ENCODE measurements around the gene CCL13.

The CCL13 gene

DNA sequence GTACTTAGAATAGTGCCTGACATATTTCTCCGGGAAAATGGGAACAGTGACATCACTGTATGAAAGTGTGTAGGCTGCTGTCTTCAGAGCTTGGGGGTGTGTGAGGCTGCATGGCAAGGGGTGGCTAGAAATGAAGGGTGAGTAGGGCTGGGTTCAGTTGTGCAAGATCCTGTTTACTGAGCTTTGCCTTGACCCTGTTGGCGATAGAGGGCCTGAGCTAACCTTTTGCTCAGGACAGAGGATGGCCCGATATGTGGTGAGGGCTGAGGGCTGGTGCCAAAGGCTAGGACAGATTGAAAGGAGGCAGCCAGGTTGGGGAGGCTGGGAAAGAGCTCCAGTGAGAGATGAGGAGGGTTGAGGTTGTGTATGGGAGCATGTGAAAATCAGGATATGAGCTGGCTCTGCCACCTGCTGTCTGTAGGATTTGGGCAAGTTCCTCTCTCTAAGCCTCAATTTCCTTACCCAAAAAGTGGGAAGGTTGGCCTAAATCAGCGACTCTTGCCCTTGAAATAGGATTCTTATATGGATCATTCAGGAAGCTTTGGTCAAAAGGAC is 12.7 kb downstream of the CCL13 start:
- no peak for DNase-seq (ENCODE audit: extremely low spot score)
- ChIA-PET POLR2A (no interaction called here), CTCF (interaction anchor here (1.2 kb wide), 1 partner anchor 168 kb away, joined by 3 read pairs; no protein-coding TSS in a partner anchor)
- no peak for TF ChIP-seq CTBP1 (IDR thresholded peaks at IDR 0.05; ENCODE audit: borderline replicate concordance)
- no peak for TF ChIP-seq FOXM1 (IDR thresholded peaks at IDR 0.05; ENCODE audit: borderline replicate concordance)
- TF ChIP-seq L3MBTL2 (conservative IDR thresholded peaks at IDR 0.05): no peak
- TF ChIP-seq LEF1 (IDR thresholded peaks at IDR 0.05; ENCODE audit: borderline replicate concordance): no peak
- TF ChIP-seq FOXA1 (IDR thresholded peaks at IDR 0.05): no peak
- TF ChIP-seq ZNF384 (IDR thresholded peaks at IDR 0.05): no peak
- TF ChIP-seq PKNOX1 (IDR thresholded peaks at IDR 0.05): no peak
- TF ChIP-seq SUZ12 (IDR thresholded peaks at IDR 0.05): no peak
- no peak for TF ChIP-seq FOXK2 (IDR thresholded peaks at IDR 0.05)
- no peak for TF ChIP-seq ARNT (IDR thresholded peaks at IDR 0.05)
- no peak for TF ChIP-seq SP1 (IDR thresholded peaks at IDR 0.05)
- TF ChIP-seq BHLHE40 (IDR thresholded peaks at IDR 0.05; ENCODE audit: borderline replicate concordance): no peak
- TF ChIP-seq NFRKB (IDR thresholded peaks at IDR 0.05): no peak
- TF ChIP-seq ELF4 (IDR thresholded peaks at IDR 0.05): no peak

DNA sequence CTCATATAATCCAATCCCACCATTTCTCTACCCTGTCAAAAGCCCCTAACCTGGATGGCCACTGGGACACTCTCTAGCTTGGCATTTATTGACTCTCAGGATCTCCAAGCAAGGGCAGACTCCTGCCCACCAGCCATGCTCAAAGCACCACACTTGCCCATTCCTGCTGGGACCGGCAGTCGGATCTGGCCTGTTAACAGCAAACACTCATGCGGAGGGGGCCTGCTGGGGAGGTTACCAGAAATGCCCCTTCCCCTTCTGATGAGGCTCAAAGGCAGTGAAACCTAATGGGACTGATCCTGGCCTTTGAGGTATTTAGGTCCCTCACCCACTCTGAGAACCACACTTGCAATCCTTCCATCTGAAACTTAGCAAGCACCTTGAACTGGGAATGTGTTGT is 13.3 kb downstream of the CCL13 start:
- ChIA-PET POLR2A (no interaction called here), CTCF (no interaction called here)
- TF ChIP-seq SUZ12 (IDR thresholded peaks at IDR 0.05) (no peak), HDGF (IDR thresholded peaks at IDR 0.05; ENCODE audit: borderline replicate concordance) (no peak), FOXM1 (IDR thresholded peaks at IDR 0.05; ENCODE audit: borderline replicate concordance) (no peak)
- DNase-seq (ENCODE audit: extremely low spot score): no peak

DNA sequence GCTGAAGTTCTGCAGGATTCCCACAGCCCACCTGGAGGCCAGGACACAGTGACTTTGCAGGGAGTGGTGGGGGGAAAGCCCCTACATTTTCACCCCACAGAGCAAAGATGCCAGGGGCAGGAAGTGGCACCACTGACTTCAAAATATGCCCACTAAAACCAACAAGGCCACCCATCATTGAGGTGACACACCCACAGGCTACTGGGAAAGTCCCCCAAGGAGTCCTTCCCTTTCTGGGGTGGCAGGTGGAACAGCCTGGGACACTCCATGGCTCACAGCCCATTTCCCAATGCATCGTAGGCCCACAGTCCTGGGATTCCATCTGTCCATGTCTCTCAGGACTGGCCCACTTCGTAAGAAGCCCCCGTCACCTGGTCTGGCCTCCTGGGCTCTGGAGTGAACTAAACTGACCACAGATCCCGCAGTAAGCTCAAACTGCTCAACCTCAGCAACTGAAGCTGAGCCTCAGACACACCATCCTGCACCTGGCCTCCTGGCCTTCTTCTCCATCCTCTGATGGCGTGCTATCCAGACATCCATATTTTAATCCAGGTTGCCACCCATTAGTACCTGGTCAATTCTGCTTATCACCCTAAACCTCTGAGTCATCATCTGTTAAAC is 14.2 kb downstream of the CCL13 start:
- CTCF ChIA-PET: interaction anchor here (2.6 kb wide), 1 partner anchor 9 kb away, joined by 9 read pairs; no protein-coding TSS in a partner anchor
- no peak for DNase-seq (ENCODE audit: extremely low spot score)
- POLR2A ChIA-PET: no interaction called here
- TF ChIP-seq ARNT (IDR thresholded peaks at IDR 0.05): no peak
- no peak for TF ChIP-seq LEF1 (IDR thresholded peaks at IDR 0.05; ENCODE audit: borderline replicate concordance)
- TF ChIP-seq L3MBTL2 (conservative IDR thresholded peaks at IDR 0.05): no peak

DNA sequence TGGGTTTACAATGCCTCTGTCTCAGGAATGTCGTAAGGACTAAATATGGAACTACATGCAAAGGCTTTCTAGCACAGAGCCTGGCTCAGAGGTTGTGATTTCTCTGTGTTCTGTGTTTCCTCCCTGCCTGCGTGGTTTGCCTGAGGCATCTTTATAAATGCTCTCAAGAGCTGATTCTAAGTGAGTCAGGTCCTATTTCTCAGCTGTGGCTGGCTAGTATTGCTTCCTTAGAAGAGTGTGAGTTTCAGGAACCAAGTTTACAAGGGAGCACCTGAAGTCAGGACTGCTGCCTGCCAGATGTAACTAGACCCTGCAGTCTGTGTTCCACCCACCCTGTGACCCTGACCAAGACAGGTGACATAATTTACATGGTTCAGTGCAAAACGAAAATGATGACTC is 14.7 kb downstream of the CCL13 start:
- CTCF ChIA-PET: interaction anchor here (2.6 kb wide), 1 partner anchor 9 kb away, joined by 9 read pairs; no protein-coding TSS in a partner anchor
- no peak for DNase-seq (ENCODE audit: extremely low spot score)
- no peak for TF ChIP-seq SUZ12 (IDR thresholded peaks at IDR 0.05)
- TF ChIP-seq PKNOX1 (IDR thresholded peaks at IDR 0.05): no peak
- no peak for TF ChIP-seq ARNT (IDR thresholded peaks at IDR 0.05)
- no peak for TF ChIP-seq ZNF384 (IDR thresholded peaks at IDR 0.05)
- TF ChIP-seq FOXA1 (IDR thresholded peaks at IDR 0.05): no peak
- TF ChIP-seq CTBP1 (IDR thresholded peaks at IDR 0.05; ENCODE audit: borderline replicate concordance): no peak
- TF ChIP-seq LEF1 (IDR thresholded peaks at IDR 0.05; ENCODE audit: borderline replicate concordance): no peak
- TF ChIP-seq BHLHE40 (IDR thresholded peaks at IDR 0.05; ENCODE audit: borderline replicate concordance): no peak
- TF ChIP-seq FOXK2 (IDR thresholded peaks at IDR 0.05): no peak
- POLR2A ChIA-PET: no interaction called here

DNA sequence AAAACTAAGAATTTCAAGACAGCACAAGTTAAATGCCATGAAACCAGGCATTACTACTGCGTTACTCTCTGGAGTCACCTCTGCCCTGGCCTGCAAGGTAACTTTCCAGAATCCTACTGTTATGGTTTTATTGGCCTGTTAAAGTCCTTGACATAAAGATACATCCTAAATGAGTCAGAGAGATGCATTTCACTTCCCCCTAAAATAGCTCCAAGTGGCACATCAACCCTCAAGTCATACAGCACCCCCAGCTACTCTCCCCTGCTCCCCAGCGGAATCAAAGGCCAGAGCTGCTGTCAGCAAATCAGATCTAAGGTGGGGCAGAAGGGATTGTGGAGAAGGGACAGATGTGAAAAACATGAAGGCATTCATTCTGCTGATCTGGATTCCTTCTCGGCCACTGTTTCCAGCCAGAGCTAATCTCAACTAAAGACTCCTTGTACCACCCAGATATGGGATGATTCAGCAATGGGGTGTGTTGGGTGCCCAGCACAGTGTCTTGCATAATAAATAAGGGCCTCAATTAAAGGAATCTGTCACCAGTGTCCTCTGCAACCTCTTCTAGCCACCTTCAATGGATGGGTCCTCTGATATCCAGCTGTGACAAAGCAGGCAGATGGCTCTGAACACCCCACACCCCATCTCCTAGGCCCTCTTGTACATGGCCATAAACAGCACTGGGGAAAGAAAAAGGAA is 15.3 kb downstream of the CCL13 start:
- DNase-seq (ENCODE audit: extremely low spot score): no peak
- POLR2A ChIA-PET: no interaction called here
- TF ChIP-seq L3MBTL2 (conservative IDR thresholded peaks at IDR 0.05): no peak
- no peak for TF ChIP-seq HDGF (IDR thresholded peaks at IDR 0.05; ENCODE audit: borderline replicate concordance)
- no peak for TF ChIP-seq PKNOX1 (IDR thresholded peaks at IDR 0.05)
- TF ChIP-seq ELF4 (IDR thresholded peaks at IDR 0.05): no peak
- TF ChIP-seq BHLHE40 (IDR thresholded peaks at IDR 0.05; ENCODE audit: borderline replicate concordance): no peak
- no peak for TF ChIP-seq SP1 (IDR thresholded peaks at IDR 0.05)
- no peak for TF ChIP-seq NFRKB (IDR thresholded peaks at IDR 0.05)
- TF ChIP-seq ZNF384 (IDR thresholded peaks at IDR 0.05): no peak
- TF ChIP-seq FOXK2 (IDR thresholded peaks at IDR 0.05): no peak
- TF ChIP-seq FOXA1 (IDR thresholded peaks at IDR 0.05): no peak
- CTCF ChIA-PET: interaction anchor here (2.6 kb wide), 1 partner anchor 10 kb away, joined by 9 read pairs; no protein-coding TSS in a partner anchor

DNA sequence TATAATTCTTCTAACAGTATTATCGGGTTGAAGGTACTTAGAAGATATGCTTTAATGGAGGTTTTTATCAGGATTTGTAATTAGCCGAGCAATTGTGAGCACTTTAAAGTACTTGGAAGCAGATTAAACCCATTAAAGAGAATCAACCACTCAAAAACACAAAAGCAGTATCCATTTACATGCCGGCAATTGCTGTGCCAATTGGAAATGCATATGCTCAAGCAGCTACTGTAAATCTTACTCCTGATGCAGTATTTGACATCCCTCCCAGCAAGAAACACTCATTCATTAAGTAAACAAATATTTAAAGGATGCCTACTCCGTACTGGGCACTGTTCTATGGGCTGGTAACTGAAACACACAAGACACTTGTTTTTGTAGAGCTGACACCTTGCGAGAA is 18.2 kb downstream of the CCL13 start:
- DNase-seq (ENCODE audit: extremely low spot score): no peak
- ChIA-PET POLR2A (no interaction called here), CTCF (no interaction called here)
- TF ChIP-seq L3MBTL2 (conservative IDR thresholded peaks at IDR 0.05) (no peak), FOXK2 (IDR thresholded peaks at IDR 0.05) (no peak), SP1 (IDR thresholded peaks at IDR 0.05) (no peak), PKNOX1 (IDR thresholded peaks at IDR 0.05) (no peak), NFRKB (IDR thresholded peaks at IDR 0.05) (no peak), TARDBP (IDR thresholded peaks at IDR 0.05) (no peak), FOXM1 (IDR thresholded peaks at IDR 0.05; ENCODE audit: borderline replicate concordance) (no peak), BHLHE40 (IDR thresholded peaks at IDR 0.05; ENCODE audit: borderline replicate concordance) (no peak), FOXA1 (IDR thresholded peaks at IDR 0.05) (no peak), CTBP1 (IDR thresholded peaks at IDR 0.05; ENCODE audit: borderline replicate concordance) (no peak), LEF1 (IDR thresholded peaks at IDR 0.05; ENCODE audit: borderline replicate concordance) (no peak), ARNT (IDR thresholded peaks at IDR 0.05) (no peak)

Measured in HEK293T (cell line).